ENCODE measurements around the gene ULK4.
A peak's percentile ranks its signal among the peaks of the same experiment; 100 is the strongest.

Gene ULK4

DNA sequence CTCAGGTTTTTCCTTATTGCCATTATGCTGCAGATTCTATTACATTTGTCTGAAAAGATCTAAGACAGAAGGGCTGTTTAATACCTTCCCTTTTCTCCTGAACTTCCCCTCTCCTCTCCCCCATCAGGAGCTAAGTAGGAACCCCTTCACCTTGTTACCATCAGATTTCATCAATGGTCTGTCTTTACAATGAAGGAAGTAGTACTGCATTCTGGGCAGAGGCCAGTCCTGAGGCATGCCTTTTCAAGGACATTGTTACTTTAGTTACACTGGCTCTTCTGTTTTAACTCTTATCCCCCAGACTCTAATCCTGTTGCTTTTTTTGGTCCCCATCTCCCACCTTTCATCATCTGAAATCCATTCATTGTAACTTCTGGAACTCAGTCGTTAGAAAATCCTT, 754.5 kb downstream of the ULK4 start:
- H3K9me3 ChIP-seq (ENCODE audit: insufficient read depth, low read depth, low read length): no peaks in the 10 kb centered on the region
- H3K36me3 ChIP-seq (ENCODE audit: insufficient read depth, low read length): no peaks in the 10 kb centered on the region
- H3K79me2 ChIP-seq (ENCODE audit: insufficient read depth, low read length): peaks cover 99% of the 10 kb centered on the region
- peak overlapping the region; percentile 70 for H3K4me2 ChIP-seq (ENCODE audit: low read depth, low read length, poor library complexity, severe bottlenecking)
- H3K9me2 ChIP-seq (replicated peaks; ENCODE audit: low read depth, low read length): no peaks in the 10 kb centered on the region
- H2AFZ ChIP-seq (ENCODE audit: low read length): no peak overlapping the region
- peaks cover 99% of the 10 kb centered on the region for H4K20me1 ChIP-seq (ENCODE audit: insufficient read depth, low read length, poor library complexity, severe bottlenecking)
- TF ChIP-seq EZH2phosphoT487 (IDR thresholded peaks at IDR 0.05; ENCODE audit: borderline replicate concordance): no peak
- TF ChIP-seq, protein P1, sequence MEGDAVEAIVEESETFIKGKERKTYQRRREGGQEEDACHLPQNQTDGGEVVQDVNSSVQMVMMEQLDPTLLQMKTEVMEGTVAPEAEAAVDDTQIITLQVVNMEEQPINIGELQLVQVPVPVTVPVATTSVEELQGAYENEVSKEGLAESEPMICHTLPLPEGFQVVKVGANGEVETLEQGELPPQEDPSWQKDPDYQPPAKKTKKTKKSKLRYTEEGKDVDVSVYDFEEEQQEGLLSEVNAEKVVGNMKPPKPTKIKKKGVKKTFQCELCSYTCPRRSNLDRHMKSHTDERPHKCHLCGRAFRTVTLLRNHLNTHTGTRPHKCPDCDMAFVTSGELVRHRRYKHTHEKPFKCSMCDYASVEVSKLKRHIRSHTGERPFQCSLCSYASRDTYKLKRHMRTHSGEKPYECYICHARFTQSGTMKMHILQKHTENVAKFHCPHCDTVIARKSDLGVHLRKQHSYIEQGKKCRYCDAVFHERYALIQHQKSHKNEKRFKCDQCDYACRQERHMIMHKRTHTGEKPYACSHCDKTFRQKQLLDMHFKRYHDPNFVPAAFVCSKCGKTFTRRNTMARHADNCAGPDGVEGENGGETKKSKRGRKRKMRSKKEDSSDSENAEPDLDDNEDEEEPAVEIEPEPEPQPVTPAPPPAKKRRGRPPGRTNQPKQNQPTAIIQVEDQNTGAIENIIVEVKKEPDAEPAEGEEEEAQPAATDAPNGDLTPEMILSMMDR (conservative IDR thresholded peaks at IDR 0.05; ENCODE audit: low read length): no peak
- peaks cover 67% of the 10 kb centered on the region for H3K4me1 ChIP-seq (ENCODE audit: insufficient read depth, low read length, poor library complexity, severe bottlenecking)
- no peak overlapping the region for H3K9ac ChIP-seq (ENCODE audit: low read depth, low read length, poor library complexity, severe bottlenecking)
- H3K4me3 ChIP-seq (ENCODE audit: low read length, poor library complexity, severe bottlenecking): peak overlapping the region; percentile 88
- no peaks in the 10 kb centered on the region for H3K27me3 ChIP-seq (ENCODE audit: insufficient read depth, low read length, poor library complexity, severe bottlenecking)
- H3F3A ChIP-seq (ENCODE audit: low read depth): no peaks in the 10 kb centered on the region

DNA sequence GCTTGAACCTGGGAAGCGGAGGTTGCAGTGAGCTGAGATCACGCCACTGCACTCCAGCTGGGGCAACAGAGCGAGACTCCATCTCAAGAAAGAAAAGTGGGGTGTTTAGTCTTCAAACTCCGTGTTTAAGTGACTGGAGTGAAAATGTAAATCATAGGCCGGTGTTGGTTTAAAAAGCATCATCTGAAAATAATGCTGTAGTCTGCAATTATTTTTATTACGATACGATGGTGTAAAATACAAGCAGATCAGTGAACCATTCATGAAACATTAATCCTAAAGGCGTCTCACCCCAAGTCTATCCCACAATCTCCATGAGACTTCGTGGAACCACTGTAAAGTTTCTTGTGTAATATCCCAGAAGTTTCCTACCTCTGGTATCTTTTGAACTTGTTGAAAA, 756.3 kb downstream of the ULK4 start:
- Histone ChIP-seq H3K36me3 (ENCODE audit: insufficient read depth, low read length) (no peaks in the 10 kb centered on the region), H3K79me2 (ENCODE audit: insufficient read depth, low read length) (peaks cover 99% of the 10 kb centered on the region), H3K4me3 (ENCODE audit: low read length, poor library complexity, severe bottlenecking) (peak overlapping the region; percentile 88), H3K9me3 (ENCODE audit: insufficient read depth, low read depth, low read length) (no peaks in the 10 kb centered on the region), H3K9ac (ENCODE audit: low read depth, low read length, poor library complexity, severe bottlenecking) (peak overlapping the region; percentile 30), H3K9me2 (replicated peaks; ENCODE audit: low read depth, low read length) (no peaks in the 10 kb centered on the region), H2AFZ (ENCODE audit: low read length) (no peak overlapping the region), H3K4me1 (ENCODE audit: insufficient read depth, low read length, poor library complexity, severe bottlenecking) (peaks cover 76% of the 10 kb centered on the region), H3F3A (ENCODE audit: low read depth) (no peaks in the 10 kb centered on the region), H4K20me1 (ENCODE audit: insufficient read depth, low read length, poor library complexity, severe bottlenecking) (peaks cover 99% of the 10 kb centered on the region), H3K27me3 (ENCODE audit: insufficient read depth, low read length, poor library complexity, severe bottlenecking) (no peaks in the 10 kb centered on the region), H3K4me2 (ENCODE audit: low read depth, low read length, poor library complexity, severe bottlenecking) (peak overlapping the region; percentile 70)
- TF ChIP-seq, protein P1 (conservative IDR thresholded peaks at IDR 0.05; ENCODE audit: low read length): no peak
- no peak for TF ChIP-seq EZH2phosphoT487 (IDR thresholded peaks at IDR 0.05; ENCODE audit: borderline replicate concordance)

DNA sequence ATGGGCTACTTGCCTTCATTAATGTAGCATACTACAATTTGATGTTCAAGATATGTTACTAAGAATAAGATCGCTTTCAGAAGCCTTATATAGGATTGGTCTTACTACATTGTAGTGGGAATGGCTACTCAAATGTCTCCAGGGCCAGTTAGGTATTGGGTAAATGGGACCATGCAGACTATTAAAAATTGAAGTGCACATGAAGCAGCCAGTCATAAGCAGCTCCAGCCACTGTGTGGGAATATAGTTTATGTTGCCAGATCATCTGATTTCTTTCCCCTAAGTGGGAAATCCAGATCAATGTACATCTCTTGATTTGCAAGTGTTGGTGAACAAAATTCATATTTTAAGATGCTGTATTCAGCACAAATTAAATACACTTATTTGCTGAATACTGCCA, 757.5 kb downstream of the ULK4 start:
- no peaks in the 10 kb centered on the region for H3K9me2 ChIP-seq (replicated peaks; ENCODE audit: low read depth, low read length)
- H3K4me1 ChIP-seq (ENCODE audit: insufficient read depth, low read length, poor library complexity, severe bottlenecking): peaks cover 75% of the 10 kb centered on the region
- H4K20me1 ChIP-seq (ENCODE audit: insufficient read depth, low read length, poor library complexity, severe bottlenecking): peaks cover 95% of the 10 kb centered on the region
- peak overlapping the region; percentile 93 for H3K9ac ChIP-seq (ENCODE audit: low read depth, low read length, poor library complexity, severe bottlenecking)
- TF ChIP-seq, protein P1 (conservative IDR thresholded peaks at IDR 0.05; ENCODE audit: low read length): no peak
- no peak for TF ChIP-seq EZH2phosphoT487 (IDR thresholded peaks at IDR 0.05; ENCODE audit: borderline replicate concordance)
- H3K79me2 ChIP-seq (ENCODE audit: insufficient read depth, low read length): peaks cover 95% of the 10 kb centered on the region
- no peaks in the 10 kb centered on the region for H3K36me3 ChIP-seq (ENCODE audit: insufficient read depth, low read length)
- H3K27me3 ChIP-seq (ENCODE audit: insufficient read depth, low read length, poor library complexity, severe bottlenecking): no peaks in the 10 kb centered on the region
- H3K4me2 ChIP-seq (ENCODE audit: low read depth, low read length, poor library complexity, severe bottlenecking): peak overlapping the region; percentile 70
- peak overlapping the region; percentile 88 for H3K4me3 ChIP-seq (ENCODE audit: low read length, poor library complexity, severe bottlenecking)
- H3K9me3 ChIP-seq (ENCODE audit: insufficient read depth, low read depth, low read length): no peaks in the 10 kb centered on the region
- H2AFZ ChIP-seq (ENCODE audit: low read length): no peak overlapping the region
- no peaks in the 10 kb centered on the region for H3F3A ChIP-seq (ENCODE audit: low read depth)
